Choroid plexus epithelial cell (primary cell): ENCODE data around the gene MICAL3.

Experiments
- DNase-seq: peaks from one replicate; pipeline ENCODE4 v3.0.0-alpha.2; 2010; ENCODE audit warnings: low read depth
- H3K4me3 ChIP-seq: 2 replicates; pipeline ENCODE4 v1.5.1; 2011; ENCODE audit warnings: low read depth, mild to moderate bottlenecking, control low read depth, low read length, moderate library complexity
- TF ChIP-seq, protein P1 (sequence below): conservative IDR thresholded peaks from 2 replicates; pipeline ENCODE4 v1.5.1; 2011; ENCODE audit warnings: low read depth, mild to moderate bottlenecking, control low read depth, inconsistent platforms, low read length, moderate library complexity

The MICAL3 gene

DNA sequence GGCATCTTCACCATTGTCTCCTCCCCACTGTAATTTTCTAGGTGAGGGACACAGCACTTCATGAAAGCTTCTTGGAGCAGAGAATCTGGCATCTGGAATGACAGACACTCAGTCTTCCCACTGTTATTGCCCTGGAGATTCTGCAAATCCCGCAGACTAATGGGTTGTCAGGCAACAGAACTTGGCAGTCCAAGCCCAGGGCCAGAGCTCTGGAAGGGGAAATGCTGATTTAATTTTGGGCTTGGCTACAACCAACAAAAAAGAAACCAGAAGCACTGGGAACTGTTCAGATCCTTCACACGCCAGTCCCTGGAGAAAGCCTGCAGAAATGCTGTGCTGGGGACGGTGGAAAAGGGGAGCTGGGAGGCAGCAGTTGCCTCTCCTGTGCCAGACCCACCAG, 178.6 kb downstream of the MICAL3 start:
- no peak overlapping the region for H3K4me3 ChIP-seq
- TF ChIP-seq, protein P1, sequence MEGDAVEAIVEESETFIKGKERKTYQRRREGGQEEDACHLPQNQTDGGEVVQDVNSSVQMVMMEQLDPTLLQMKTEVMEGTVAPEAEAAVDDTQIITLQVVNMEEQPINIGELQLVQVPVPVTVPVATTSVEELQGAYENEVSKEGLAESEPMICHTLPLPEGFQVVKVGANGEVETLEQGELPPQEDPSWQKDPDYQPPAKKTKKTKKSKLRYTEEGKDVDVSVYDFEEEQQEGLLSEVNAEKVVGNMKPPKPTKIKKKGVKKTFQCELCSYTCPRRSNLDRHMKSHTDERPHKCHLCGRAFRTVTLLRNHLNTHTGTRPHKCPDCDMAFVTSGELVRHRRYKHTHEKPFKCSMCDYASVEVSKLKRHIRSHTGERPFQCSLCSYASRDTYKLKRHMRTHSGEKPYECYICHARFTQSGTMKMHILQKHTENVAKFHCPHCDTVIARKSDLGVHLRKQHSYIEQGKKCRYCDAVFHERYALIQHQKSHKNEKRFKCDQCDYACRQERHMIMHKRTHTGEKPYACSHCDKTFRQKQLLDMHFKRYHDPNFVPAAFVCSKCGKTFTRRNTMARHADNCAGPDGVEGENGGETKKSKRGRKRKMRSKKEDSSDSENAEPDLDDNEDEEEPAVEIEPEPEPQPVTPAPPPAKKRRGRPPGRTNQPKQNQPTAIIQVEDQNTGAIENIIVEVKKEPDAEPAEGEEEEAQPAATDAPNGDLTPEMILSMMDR: no peak
- no peak for DNase-seq

DNA sequence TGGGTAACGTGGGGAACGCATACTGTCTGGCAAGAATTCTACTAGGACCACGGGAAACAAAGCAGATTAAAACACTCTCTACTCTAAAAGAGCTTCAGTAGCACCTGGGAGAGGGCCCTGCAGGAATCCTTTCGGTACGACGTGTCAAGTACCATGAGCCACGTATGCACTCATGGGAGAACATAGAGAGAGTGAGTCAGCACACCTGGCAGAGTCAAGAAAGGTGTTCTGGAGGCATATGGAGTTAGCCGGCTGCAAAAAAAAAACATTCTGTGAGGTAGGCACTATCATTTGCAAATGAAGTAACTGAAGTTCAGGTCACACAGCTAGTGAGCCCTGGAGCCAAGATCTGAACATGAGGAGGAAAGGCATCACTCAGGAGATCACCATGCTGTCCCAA, 179.0 kb downstream of the MICAL3 start:
- TF ChIP-seq, protein P1: no peak
- no peak overlapping the region for H3K4me3 ChIP-seq
- DNase-seq: no peak

DNA sequence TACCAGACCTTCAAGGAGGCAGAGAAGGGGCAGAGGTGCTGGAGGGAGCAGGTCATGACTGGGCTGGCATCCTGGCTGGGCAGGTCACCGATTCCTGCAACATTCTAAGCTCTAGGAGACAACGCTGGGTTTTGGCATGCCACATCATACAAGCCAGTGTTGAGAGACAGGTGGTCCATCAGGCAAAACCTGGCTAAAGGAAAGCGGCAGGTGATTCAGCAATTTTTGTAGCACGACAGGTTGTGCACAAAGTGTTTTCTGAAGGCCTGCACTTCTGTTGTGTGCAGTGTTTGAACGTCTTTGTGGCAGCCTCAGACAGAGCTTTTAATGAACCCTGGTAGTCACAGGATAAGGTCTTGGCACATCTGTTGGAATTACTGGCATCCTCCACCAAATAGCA, 180.2 kb downstream of the MICAL3 start:
- DNase-seq: no peak
- TF ChIP-seq, protein P1: no peak
- no peak overlapping the region for H3K4me3 ChIP-seq

DNA sequence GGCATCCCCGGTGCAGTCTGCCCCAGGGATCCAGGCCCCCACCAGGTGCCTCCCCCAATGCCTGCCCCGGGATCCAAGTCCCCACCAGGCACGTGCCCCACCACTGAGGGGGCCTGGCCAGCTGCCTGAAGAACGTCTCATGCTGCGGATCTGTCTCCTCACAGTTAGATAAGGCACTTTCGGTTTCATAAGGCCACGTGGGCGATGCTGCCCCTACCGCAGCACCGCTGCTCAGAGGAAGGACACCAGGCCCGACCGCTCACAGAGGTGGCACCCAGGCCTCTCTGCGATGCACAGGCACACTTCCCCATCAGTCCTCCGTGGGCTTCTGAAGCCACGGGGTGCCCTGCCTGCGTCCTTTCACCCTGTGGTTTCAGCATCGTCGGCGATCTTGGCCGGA, 182.0 kb downstream of the MICAL3 start:
- H3K4me3 ChIP-seq: no peak overlapping the region
- peak; percentile 21 for DNase-seq
- TF ChIP-seq, protein P1: no peak

GRCh38 chr22:17841836-17842235, 182.5 kb downstream of the MICAL3 start:
- TF ChIP-seq, protein P1: no peak
- no peak overlapping the region for H3K4me3 ChIP-seq
- no peak for DNase-seq

DNA sequence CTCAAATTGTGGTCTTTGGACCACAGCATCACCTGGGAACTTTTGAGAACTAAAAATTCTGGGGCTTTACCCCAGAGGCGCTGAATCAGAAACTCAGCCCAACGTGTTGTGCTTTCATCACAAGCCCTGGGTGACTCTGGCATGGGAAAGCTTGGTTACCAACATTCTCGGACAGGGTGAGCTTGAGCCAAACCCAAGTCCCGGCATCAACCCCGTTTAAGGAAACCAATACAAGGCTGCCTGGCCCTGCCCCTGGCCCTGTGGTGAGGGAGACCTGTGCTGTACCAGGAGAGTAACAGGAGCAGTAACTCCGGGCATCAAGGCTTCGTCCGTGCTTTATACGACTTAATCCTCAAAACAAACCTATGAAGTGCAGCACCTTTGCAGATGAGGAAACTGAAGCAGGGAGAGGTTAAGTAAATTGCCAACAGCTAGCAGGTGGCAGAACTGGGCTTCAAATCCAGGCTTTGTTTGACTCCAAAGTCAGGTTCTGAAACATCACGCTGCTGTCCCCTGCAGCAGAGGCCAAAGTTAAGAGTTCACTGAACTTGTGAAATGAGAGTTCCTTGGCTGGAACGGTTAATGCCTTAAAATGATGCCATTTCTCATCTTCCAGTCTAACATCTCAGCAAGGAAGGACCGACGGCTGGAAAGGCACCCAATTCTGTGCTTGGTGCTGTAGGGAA, 186.0 kb downstream of the MICAL3 start:
- TF ChIP-seq, protein P1: no peak
- no peak for DNase-seq
- no peak overlapping the region for H3K4me3 ChIP-seq

DNA sequence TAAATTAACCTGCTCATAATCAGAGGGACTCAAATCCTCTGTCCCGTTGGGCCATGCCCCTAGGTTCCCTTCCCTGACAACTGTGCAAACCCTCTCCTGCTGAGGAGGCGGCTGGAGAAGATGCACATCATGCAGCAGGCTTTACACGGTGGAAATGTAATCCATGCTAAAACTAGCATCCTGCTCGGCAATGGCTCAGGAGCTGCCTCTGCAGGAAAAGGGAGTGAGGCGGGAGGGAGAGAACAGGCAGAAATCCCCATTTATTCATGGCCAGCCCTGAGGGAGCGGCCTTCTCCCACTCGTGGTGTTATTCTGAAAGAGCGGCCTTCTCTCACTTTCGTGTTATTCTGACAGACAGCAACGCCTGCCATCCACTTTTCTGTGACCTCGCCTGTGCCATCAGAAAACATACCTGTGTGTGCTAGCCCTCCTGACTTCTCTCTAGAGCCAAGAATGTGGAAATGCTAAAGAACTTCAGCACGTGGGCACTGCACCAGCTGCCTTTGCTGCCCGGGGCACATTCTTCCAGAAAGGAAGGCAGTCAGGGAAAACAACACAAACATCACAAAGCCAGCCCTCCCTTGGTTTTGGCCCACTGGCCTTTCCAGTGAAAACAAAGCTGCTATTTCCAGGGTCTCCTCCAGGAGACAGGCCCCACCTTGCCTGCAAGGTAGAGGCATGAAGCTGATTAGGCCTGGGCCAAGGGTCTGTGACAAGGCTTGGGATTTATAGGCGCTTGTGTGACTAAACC, 187.2 kb downstream of the MICAL3 start:
- TF ChIP-seq, protein P1: no peak
- DNase-seq: peak; percentile 8
- no peak overlapping the region for H3K4me3 ChIP-seq
